GM19455 (cell line): ENCODE measurements around the gene KIRREL3.
A peak's percentile ranks its signal among the peaks of the same experiment; 100 is the strongest.

Source experiments
- ATAC-seq: cut with Tn5 transposase; IDR thresholded peaks from one replicate; pipeline ENCODE4 v1.9.1; 2021; ENCODE audit not compliant: unreplicated experiment

KIRREL3 gene

DNA sequence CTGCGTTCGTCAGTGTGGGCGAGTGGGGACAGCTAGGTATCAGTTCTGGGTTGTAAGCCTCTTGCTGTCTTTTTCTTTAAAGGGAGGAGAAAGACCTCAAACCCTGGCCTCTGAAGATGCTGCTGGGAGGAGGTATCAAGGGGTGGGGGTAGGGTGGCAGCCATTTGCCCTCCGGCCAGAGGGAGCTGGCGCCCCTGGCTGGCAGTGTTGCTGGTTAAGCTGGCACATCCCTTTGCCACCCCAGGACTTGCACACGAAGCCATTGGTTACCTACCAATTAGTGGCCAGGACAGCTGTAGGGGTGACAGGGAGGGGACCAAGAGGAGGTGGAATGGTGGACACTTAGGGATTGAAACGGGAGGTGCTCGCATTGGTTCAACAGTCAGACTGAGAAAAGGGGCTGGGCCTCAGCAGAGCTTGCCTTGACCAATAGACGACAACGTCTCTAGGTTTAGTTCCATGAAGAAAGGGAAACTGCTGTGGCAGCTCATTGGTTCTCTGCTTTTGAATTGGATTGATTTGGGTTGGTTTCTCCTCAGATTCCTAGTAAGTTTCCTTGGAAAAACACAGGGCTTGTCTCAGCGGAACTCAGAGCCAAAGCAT is 567.2 kb downstream of the KIRREL3 start:
- ATAC-seq: no peak

DNA sequence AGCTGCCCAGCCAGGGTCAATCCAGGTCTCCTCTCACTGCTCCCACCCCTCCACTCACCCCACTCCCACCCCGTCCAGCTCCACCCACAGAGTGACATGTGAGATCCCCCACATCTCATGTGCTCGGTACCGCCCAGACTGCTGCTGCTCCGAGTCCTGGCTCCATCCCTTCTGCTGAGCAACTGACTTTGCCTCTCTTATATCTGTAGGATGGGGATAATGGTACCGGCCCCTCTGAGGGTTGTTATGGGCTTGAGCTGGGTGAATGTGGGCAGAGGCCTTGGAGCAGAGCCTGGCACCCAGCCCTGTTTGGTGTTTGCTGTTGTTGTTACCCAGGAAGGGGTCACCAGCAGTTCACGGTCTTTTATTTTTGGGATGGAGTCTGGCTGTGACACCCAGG is 568.0 kb downstream of the KIRREL3 start:
- ATAC-seq: no peak

DNA sequence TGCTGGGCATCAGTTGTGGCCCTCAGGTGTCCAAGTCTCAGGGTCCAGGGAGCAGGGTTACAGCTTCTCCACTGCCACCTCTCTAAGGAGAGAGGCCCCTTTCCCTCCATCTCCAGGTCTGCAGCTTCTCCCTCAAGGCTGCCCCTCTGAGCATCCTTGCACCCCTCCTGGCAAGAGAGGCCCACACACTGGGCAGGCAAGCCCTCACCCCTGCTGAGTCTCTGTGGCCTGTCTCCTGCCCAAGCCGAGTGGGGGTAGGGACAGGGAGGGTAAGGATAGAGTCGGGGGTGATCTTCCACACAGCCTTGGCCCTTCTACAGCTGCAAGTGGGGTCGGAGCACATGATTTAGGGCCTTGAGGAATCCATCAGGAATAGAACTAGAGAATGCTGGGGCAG is 568.5 kb downstream of the KIRREL3 start:
- no peak for ATAC-seq

DNA sequence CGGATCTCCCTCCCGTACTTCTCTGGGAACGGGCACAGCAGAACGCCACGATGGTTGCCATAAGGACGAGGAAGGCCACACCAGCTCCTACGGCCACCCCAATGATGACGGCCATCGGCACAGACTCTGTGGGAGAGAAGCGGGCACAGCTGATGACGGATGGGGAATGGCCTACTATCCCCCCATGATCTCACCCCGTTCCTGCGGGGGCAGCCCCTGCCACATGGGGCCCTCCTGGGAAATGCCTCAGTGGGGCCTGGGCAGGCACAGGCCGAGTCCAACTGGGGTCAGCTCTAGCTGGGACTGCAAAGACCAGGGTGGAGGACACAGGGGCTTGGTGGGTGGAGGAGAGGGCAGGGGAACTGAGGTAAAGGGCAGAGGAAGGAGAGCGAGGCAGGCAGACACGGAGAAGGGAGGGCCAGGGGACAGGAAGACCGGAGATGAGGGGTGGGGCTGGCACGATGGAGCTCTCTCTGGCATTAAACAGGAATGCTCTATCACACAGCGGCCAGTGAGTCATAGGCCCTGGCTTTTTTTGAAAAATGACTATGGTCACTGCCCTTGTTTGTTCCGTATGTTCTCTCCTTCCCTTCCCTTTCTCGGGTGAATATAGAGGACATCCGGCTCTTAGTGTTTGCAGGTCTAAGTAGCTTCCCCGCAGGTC is 569.0 kb downstream of the KIRREL3 start:
- no peak for ATAC-seq

DNA sequence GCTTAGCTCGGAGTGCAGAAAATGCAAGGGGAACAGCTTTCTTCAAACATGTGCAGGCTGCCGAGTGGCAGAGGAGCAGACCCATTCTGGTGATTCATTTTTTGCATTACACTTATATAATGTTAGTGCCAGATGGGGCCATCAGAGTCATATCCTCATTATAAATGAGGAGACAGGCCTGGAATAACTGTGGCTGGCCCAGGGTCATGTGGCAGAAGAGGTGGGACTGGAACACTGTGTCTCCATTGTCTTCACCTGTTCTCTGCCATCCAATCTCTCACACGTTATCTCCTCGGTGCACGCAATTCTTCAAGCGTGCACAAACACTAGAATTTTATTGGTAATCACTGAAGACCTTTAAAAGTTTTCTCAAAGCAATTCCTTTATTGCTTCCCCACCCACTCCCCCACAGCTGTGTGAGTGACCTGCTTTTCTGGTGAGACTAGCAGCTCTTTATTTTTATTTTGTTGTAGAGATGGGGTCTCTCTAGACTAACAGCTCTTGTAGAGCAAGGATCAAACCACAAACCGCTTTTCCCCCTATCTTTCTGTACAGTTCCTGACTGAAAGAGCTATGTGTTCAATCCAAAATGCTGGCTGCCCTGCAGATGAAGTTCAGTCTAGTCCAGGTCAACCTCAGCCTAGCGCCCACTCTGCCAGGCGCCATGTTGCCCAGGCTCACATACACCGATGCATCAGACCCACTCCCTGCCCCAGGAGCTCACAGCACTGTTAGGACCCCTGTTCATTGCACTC is 569.8 kb downstream of the KIRREL3 start:
- ATAC-seq: no peak

DNA sequence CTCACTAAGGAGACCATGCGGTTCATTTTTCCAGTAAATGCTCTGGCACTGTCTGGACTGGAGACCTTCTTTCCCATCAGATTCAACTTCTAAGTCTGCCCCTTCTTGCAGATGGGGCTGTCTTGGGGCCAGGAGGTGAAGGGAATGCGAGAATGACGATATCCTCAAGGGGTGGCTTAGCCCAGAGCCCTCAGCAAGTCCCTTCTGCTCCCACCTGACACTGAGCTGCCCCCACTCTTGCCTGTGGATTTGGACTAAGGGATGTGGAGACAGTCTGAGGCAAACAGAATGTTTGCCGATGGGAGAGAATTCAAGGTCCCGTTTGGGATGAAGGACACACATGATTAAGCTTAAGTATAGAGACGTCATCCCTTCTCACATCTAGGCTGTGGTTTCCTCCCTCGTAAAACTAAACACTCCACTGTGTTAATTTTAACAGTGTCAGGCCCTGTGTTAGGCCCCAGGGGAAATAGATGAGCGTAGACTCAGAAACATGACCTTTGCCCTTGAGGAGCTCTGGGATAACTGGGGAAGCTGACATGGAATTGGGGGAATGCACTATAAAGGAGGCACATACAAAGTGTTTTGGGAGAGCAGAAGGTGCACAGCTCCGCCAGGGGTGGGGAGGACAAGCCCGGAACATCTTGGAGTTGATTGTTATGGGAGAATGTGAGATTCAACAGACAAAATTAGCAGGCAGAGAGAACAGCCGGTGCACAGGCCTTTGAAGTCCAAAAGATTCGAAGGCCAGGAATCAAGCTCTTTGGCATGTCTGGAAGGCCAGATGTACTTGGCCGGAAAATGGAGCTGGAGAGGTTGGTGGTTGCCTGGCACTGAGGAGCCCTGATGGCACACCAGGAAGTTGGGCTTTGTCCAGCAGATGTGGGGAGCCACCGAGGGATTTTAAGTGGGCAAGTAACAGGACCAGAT is 573.5 kb downstream of the KIRREL3 start:
- no peak for ATAC-seq

DNA sequence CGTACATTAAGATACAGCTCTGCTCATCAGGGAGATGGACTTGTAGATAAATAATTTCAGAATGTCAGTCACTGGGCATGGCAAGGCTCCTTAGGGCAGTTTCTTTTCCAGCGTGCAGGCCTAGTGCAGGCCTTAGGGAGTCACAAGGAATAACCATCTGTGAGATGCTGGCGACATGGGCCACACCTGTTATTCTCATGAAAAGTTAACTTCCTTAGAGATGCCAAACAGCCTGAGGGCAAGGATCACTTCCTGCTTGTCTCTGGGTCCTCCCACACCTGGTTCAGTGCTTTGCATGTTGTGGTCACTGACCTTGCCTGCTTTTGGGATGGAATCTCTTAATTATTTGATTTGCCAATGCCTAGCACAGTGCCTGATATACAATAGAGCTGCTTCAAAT is 574.5 kb downstream of the KIRREL3 start:
- ATAC-seq: no peak

DNA sequence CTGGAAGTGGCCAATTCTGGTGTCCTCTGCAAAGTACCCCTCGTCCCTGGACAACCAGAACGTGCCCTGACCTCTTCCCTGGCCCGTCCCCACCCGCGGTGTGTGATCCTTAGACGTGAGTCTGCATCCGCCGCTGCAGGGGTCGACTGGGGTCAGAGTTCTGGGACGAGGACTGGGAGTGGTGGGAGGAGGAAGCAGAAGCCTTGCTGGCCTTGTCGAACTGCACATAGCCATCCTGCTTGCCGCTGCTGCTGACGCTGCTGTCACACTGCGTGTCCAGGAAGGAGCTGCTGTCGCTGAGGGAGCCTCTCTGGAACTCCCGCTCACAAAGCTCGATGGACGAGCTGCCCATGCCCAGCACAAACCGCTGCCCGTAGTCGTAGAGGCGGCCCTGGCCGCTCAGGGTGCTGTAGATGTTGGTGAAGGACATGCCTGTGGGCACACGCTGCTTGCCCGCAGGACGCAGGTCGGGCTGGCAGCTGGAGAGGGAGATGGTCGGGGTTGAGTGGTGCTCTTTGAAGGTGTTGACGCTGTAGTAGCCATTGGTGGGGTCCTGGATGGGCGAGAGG is 576.0 kb downstream of the KIRREL3 start:
- ATAC-seq: no peak

DNA sequence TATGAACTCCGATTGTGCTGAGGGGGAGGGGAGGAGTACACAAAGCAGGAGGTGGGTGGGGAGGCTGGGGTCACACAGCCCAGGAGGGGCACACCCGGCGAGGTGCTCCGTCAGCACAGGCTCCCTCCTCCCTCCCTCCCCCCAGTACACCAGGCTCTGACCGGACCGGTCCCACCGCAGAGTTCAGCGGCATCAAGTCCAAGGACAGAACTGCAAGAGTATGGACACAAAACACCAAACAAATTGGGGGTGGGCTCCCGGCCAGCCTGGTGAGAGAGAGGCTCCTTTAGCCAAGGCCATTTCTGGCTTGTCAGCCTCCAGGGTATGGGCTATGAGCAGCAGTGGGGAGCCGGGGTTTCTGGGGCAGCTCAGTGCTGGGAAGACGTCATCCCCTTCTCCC is 576.8 kb downstream of the KIRREL3 start:
- ATAC-seq: no peak

DNA sequence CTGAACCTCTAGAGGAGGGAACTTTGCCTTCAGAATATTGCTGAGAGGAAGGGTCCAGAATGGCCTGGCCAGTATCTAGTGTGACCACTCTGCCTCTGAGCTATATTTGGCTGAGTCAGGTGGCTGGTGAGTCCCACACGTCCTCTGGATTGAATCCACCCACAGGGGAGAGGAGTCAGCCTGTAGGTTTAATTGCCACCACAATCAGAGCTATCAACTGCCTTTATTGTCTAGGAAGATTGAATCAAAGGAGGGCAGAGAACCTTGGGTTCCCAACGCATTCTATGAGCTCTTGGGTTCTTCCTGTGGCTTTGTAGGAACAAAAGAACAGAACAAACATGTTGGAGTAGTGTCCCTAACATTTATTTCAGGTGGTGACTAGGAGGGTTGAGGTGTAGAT is 577.4 kb downstream of the KIRREL3 start:
- no peak for ATAC-seq

DNA sequence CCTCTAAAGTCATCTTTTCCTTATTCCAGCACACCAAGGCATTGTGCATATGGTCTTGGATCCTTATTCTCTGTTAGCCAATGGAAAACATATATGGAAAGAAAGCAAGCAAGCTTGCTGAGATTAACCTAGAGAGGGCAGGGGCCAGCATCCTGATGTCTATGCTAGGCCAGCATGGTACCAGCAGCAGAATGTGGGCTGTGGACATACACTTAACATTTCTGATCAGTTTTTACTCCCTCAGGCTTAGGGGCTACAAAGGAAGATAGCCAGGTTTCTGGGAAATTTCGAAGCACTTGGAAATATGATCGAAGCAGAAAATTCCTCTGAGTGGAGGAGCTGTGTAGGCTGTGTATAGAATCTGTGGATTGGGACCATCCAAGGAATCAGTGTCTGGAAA is 578.1 kb downstream of the KIRREL3 start:
- ATAC-seq: no peak

DNA sequence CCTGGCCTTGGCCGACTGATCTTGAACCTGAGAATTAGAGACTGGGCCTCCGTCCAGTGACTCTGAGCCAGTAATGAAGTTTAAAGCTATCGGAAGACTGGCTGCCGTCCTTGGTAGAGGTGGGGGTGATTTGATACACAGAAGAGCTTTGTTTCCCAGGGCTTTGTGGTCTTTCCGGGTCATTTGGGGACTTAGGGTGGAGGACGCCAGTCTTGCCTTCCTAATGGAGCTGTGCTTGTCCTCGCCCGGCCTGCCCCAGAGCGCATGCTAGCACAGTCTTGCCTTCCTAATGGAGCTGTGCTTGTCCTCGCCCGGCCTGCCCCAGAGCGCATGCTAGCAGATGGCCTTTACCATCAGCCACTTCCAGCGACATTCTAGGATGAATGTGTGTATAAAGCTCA is 579.3 kb downstream of the KIRREL3 start:
- ATAC-seq: no peak

DNA sequence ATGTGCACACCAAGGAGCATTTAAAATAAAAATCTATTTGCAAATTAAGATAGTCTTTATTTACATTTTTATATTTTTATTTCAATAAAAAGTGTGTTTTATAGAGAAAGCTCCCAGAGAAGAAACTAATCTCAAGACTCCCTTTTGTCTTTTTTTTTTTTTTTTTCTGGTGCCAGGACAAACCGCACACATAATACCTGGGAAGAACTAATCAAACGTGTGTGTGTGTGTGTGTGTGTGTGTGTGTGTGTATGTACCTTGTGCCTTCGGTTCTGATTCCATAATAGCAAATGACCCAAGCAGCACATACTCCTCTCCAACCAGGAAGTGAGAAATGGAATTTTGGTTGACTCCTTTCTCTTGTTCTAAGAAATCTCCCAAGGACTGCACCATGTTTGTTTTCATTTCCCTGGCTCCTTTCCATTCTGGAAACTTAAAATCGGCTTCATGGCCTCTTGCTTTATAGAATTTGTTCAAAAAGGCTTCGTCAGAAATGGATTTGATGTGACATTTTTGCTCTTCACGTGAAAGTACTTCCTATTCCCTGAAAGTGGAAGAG is 579.8 kb downstream of the KIRREL3 start:
- ATAC-seq: no peak

DNA sequence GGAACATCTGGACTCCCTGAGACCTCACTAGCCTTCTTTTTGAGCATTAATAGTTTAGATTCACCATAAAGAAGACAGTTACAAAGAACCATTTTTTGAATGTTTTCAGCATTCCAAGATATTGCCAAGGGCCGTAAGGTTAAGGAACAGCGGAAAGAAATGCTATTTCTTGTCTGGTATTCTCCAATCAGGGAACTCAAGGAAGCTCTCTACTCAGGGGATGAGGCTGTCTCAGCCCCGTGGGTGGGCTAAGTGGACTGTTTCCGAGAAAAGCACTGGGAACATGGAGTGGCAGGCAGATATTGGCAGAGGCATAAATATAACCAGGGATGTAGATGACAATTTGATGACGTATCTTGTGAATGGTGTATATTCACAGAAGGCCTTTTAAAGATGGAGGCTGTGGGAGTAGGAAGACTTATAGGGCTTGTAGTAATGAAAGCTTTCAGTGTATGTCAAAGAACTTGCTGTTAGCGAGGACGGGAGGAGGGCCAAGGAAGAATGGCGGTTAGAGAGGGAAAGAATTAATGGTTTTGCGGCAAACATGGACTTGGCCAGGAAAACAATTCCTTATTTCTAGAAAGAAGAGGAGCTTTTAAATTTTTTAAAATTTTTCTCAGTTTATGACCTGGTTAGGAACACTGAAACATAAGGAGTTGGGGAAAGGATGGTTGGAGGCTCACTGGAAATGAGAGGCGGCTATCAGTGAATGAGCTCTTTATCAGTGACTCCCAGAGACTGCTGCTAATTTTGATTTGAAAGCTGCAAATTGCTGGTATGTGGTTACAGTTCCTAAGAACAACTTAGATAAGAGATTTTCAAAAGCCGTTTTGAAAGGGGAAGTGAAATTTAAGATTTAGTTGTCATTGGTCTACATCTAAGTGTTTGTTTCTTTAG is 580.5 kb downstream of the KIRREL3 start:
- ATAC-seq: peak; percentile 63

DNA sequence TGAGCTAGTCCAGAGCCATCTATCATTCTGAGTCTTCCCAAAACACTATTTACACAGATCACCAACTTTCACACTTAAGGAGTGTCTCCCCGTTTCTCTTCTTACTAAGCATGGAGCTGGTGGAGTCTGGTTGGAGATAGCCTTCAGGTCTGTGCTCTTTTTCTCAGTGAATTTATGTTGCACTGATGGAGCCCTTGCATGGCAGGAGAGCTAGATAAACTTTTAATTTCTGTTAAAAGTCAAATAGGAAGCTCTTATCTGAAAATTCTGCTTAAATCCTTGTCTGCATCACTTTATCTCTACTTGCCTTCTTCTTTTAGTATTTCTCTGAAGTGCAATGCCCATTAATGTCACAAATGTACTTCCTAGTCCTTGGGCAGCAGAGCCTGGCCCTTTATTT is 581.7 kb downstream of the KIRREL3 start:
- ATAC-seq: no peak

DNA sequence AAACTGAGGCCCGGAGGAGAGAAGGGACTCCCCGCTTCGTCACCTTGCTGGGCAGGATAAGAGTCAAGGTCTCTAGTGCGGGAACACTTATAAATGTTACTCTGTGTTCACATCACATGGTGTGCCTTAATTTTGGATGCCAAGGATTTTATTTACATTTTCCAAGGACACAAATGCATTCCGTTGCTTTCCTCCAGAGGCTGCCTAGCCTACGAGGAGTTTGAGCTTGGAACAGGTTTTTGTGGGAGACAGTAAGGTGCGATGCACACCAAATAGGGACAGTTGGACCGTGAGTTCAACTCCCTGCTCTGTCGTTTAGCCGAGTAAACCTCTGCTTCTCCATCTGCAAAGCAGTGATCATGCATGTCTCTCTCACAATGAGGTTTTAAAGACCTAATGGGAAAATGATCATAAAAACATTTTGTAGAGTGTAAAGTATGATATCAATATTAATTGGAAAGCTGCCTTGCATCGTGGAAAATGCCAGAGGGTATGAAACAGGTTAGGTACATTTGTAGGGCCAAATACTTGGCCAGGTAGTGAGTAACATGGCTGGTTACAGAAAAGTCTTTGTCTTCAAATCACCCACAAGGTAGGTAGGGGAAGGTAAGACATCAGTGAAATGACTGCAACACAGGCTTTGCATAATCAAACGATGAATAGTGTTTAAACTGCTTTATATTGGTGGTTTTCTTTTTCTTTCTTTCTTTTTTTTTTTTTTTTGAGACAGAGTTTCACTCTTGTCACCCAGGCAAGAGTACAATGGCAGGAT is 583.3 kb downstream of the KIRREL3 start:
- no peak for ATAC-seq

DNA sequence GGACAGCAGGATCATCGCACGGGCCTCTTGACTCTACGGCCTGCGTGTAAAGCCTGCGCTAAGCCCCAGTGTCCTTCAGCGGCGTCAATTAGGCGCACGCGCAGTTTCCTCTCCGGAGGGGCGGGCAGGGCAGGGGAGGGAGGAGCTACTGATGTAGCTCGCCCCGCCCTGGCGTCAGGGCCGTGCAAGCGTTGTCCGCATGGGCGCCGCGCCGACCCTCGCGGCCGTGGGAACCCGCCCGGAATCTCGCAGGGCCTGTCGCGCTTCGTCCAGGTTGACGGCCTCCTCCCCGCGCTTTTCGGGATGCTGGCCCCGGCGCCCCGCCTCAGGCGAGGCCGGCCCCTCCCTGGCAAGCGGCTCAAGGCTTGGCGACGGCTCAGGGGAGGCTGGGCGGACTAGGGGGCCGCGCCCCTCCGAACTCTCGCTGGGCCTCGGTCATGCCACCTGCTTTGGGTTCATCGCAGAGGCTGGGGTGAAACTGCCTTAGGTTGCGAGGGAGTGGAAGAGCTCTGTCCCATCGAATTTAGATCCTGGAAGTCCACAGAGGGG is 584.0 kb downstream of the KIRREL3 start:
- peak; percentile 80 for ATAC-seq

DNA sequence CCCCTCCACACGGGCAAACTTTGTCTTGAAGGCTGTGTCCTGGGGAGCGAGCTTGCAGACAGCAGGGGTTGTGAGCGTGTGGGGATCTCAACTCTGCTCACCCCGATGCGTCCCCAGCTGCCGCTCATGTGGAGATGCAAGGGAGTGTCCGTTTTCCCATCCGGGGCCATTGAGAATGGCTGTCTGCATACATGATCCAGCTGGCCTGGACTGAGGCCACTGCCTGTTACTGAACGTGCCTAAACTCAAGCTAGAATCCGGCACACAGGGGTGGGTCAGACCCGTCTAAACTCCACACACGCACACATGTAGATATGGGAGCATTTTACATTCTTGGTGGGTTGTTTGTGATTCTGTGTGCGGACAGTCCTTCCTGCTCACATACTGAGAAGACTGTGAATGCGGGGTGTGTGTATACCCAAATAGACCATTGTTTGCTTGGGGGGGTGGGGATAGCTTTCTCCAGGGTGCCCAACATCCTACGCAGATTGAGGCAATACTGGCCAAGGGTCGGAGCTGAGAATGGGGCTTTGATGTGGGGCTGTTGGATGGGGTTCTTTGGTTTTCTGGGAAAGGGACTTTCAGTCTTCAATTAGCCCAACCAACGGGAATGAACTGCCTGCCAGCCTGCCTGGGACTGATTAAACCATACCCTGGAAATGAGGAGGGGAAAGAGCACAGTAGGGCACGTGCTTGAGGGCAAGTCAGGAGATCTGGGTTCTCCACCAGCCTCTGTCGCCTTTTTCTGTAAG is 584.7 kb downstream of the KIRREL3 start:
- ATAC-seq: no peak
